Small intestine (tissue), 7 donors: ENCODE data around the gene EGLN1. TPM values are rescaled to one million over a fixed set of nuclear protein-coding genes. Genes with fewer than 3 reads are reported as not detected.

ENCODE experiments used
- DNase-seq, 2 donors: peaks; one replicate each; pipeline versions ENCODE4 v3.0.0 to v3.0.0-alpha.2; 2013
- FAIRE-seq: peaks from 2 replicates; lab custom pipeline; 2012; peaks lifted over from hg19 to GRCh38; lab: Jason Lieb, UNC
- H3K27ac ChIP-seq, 3 donors: one replicate each; pipeline ENCODE4 v1.5.1; 2013; ENCODE audit warnings: low read length in 2 of 3, mild to moderate bottlenecking in 2 of 3, control low read depth in 1 of 3, inconsistent platforms in 1 of 3, low read depth in 1 of 3, moderate library complexity in 1 of 3
- H3K27me3 ChIP-seq, 3 donors: one replicate each; pipeline ENCODE4 v1.6.1; 2013; ENCODE audit warnings: low read length in 3 of 3, inconsistent platforms in 1 of 3; ENCODE audit not compliant: control insufficient read depth in 3 of 3, insufficient read depth in 3 of 3
- H3K36me3 ChIP-seq, 3 donors: one replicate each; pipeline ENCODE4 v1.6.1; 2013; ENCODE audit warnings: low read length in 3 of 3, inconsistent platforms in 1 of 3, low read depth in 1 of 3, mild to moderate bottlenecking in 1 of 3, moderate library complexity in 1 of 3; ENCODE audit not compliant: control insufficient read depth in 3 of 3, insufficient read depth in 2 of 3
- H3K4me1 ChIP-seq, 3 donors: one replicate each; pipeline ENCODE4 v1.6.1; 2013; ENCODE audit warnings: low read length in 2 of 3, inconsistent platforms in 1 of 3, low read depth in 1 of 3, mild to moderate bottlenecking in 1 of 3, moderate library complexity in 1 of 3; ENCODE audit not compliant: control insufficient read depth in 3 of 3, insufficient read depth in 2 of 3
- H3K4me3 ChIP-seq, 3 donors: one replicate each; pipeline ENCODE4 v1.5.1; 2013; ENCODE audit warnings: low read length in 3 of 3, control low read depth in 1 of 3, inconsistent platforms in 1 of 3, low read depth in 1 of 3, mild to moderate bottlenecking in 1 of 3, moderate library complexity in 1 of 3
- H3K9me3 ChIP-seq, 2 donors: one replicate each; pipeline ENCODE4 v1.6.1; 2013; ENCODE audit warnings: low read depth in 1 of 2, low read length in 1 of 2; ENCODE audit not compliant: control insufficient read depth in 2 of 2, insufficient read depth in 1 of 2
- WGBS, 3 donors: extraction: QIAGEN DNeasy Blood & Tissue Kit; methylation state at CpG; one replicate each; pipeline ENCODE4 v1.1.7; 2013; 5-methylcytosine and 5-hydroxymethylcytosine counted together
- polyA plus RNA-seq, 4 donors: library from polyadenylated mRNA; stranded (reverse) in 3 of 4; unstranded in 1 of 4; fragments of 200-250 nt in 3 of 4; fragments of 120-200 nt in 1 of 4; gene quantifications; one replicate each; pipeline versions ENCODE4 v1.2.1 to v1.2.3, GENCODE V29; 2013
- donor health status: healthy with polysubstance abuse.
- donor health status: control.
- donor health status: control.
- donor health status: Bipolar disorder and iron deficiency.
- donor health status: healthy.

EGLN1 gene
- polyA plus RNA-seq, 4 donors: 15.1 to 27.8 (median 22.2) TPM

DNA sequence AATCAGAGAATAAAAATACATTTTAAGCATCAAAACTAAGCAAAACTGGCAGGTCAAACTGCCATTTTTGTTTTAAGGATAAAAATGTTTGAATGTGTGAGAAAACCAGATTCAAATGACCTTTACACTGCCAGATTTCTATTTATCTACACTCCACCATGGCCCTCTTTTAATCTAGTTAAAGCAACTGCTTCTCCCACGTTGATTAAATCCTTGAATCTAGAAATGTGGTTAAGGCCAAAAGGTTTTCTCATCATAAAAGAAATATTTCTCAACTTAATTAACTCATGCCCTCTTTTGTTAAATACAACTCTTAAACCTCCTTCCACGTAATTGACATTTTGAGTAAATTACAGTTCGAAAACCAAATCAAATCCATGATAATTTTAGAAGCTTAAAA is 15.0 kb downstream of the EGLN1 start:
- DNase-seq (no peak), FAIRE-seq (no peak)
- Histone ChIP-seq H3K9me3 (no peaks in the 10 kb centered on the region), H3K4me3 (no peak overlapping the region), H3K27me3 (no peaks in the 10 kb centered on the region), H3K27ac (peak overlapping the region in 1 of 3 donors; percentile 69), H3K36me3 (peaks cover 0 to 3% (median 0%) of the 10 kb centered on the region in 3 donors), H3K4me1 (peaks cover 15 to 32% (median 16%) of the 10 kb centered on the region in 3 donors)
- 61 to 71% (median 62%) methylated on average over 3 of the region's 3 CpGs for WGBS, 3 donors

DNA sequence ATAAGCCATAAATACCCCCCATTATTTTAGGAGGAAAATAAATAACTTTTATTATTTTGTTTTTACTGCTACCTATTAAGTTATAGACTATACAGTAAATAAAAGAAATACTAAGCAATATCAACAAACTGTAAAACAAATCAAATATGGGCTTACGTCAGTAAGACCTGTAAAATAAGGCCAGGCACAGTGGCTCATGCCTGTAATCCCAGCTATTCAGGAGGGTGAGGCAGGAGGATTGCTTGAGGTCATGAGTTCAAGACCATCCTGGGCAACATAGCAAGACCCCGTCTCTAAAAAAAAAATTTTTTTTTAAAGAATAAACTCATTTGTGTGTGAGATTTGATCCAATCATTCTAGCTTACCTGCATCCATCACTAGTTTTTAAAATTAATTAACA is 17.8 kb downstream of the EGLN1 start:
- Histone ChIP-seq H3K4me3 (no peak overlapping the region), H3K27ac (no peak overlapping the region), H3K27me3 (no peaks in the 10 kb centered on the region), H3K9me3 (no peaks in the 10 kb centered on the region), H3K36me3 (peaks cover 0 to 3% (median 0%) of the 10 kb centered on the region in 3 donors), H3K4me1 (peaks cover 11 to 31% (median 15%) of the 10 kb centered on the region in 3 donors)
- WGBS, 3 donors: 91 to 97% (median 93%) methylated on average over 2 of the region's 2 CpGs
- FAIRE-seq: no peak
- DNase-seq: no peak

DNA sequence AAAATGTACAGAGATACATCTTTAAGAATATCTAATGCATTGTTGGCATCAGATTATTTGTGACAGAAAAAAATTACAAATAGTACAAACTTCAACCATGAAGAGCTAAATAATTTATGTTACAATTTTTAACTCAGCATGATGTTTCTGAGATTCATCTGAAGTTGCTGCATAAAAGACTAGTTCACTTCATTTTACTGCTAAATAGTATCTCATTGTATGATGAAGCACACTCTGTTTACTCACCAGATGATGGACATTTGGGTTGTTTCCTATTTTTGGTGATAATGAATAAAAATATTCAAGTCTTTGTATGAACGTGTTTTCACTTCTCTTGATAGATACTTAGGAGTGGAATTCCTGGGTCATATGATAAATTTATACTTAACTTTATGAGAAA is 20.6 kb downstream of the EGLN1 start:
- Histone ChIP-seq H3K36me3 (peaks cover 0 to 3% (median 0%) of the 10 kb centered on the region in 3 donors), H3K4me3 (no peak overlapping the region), H3K4me1 (peaks cover 4 to 14% (median 8%) of the 10 kb centered on the region in 3 donors), H3K27me3 (no peaks in the 10 kb centered on the region), H3K9me3 (no peaks in the 10 kb centered on the region), H3K27ac (no peak overlapping the region)
- no peak for FAIRE-seq
- 4 to 45% (median 41%) methylated on average over 1 of the region's 1 CpG for WGBS, 3 donors
- DNase-seq: no peak

DNA sequence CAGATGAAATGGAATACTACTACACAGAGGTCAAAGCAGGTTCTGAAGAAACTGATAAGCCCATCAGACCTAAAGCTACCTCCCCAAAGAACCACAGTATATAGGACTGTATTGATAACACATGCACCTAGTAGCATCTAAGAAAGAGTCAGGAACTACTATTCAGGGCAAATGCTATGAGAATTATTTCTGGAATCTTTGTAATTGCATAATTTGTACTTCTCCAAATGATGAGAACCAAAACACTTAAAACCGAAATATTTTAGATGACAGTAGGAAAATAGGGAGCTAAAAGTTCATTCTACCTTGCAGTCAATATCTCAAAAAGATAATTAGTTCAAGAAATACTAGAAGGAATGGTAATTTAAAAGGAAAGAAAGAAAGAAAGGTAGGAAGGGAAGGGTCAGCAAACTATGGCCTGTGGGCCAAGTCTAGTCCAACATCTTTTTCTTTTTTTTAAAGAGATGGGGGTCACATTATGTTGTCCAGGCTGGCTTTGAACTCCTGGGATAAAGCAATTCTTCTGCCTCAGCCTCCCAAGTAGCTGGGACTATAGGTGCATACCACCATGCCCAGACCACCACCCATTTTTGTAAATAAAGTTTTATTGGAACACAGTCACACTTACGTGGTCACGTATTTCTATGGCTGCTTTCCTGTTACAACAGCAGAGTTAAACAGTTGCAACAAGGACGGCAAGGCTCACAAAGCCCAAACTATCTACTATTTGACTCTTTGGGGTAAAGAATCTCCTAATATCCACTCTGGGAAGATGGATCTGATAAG is 24.0 kb downstream of the EGLN1 start:
- 65 to 84% (median 72%) methylated on average over 4 of the region's 4 CpGs for WGBS, 3 donors
- no peak overlapping the region for H3K4me3 ChIP-seq
- FAIRE-seq (no peak), DNase-seq (no peak)
- no peak overlapping the region for H3K27ac ChIP-seq
- H3K4me1 ChIP-seq: peaks cover 2 to 29% (median 20%) of the 10 kb centered on the region in 3 donors
- H3K36me3 ChIP-seq: peaks cover 0 to 3% (median 0%) of the 10 kb centered on the region in 3 donors
- H3K27me3 ChIP-seq: no peaks in the 10 kb centered on the region
- H3K9me3 ChIP-seq: no peaks in the 10 kb centered on the region

DNA sequence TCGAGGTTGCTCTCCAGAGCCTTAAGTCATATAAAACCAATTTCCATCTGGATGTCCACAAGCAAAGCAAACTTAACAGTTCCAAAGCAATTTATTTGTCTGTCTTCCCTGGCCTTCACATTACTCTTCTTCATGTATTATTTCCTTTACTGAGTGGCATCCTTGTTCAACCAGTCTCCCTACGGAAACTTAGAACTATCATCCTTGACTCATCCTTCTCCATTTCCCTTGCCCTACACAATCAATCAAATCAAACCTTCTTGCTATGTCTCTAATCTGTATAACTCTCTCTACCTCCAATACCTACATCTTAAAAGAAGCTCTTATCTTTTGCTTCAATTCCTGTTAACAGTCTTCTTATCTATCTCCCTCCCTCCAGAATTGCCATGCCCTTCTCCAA is 25.4 kb downstream of the EGLN1 start:
- 93 to 98% (median 94%) methylated on average over 2 of the region's 2 CpGs for WGBS, 3 donors
- no peaks in the 10 kb centered on the region for H3K27me3 ChIP-seq
- H3K9me3 ChIP-seq: no peaks in the 10 kb centered on the region
- DNase-seq (no peak), FAIRE-seq (no peak)
- H3K4me1 ChIP-seq: peaks cover 2 to 34% (median 20%) of the 10 kb centered on the region in 3 donors
- H3K36me3 ChIP-seq: no peaks in the 10 kb centered on the region
- H3K27ac ChIP-seq: no peak overlapping the region
- no peak overlapping the region for H3K4me3 ChIP-seq

DNA sequence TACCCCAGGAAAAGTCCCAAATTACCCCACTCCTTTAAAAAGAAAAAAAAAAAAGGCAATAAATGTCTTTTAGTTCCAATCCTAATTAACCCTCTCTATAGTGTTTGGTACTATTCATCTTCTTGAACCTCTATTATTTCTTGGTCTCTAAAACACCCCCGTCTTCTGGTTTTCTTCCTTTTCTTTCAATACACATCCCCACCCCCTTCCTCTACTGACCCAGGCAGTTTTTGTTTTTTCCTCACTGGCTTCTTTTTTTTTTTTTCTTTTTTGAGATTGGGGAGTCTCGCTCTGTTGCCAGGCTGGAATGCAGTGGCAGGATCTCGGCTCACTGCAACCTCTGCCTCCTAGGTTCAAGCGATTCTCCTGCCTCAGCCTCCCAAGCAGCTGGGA is 26.1 kb downstream of the EGLN1 start:
- FAIRE-seq (no peak), DNase-seq (no peak)
- Histone ChIP-seq H3K27ac (peak overlapping the region in 1 of 3 donors; percentile 68), H3K27me3 (no peaks in the 10 kb centered on the region), H3K4me1 (peaks cover 2 to 34% (median 20%) of the 10 kb centered on the region in 3 donors), H3K36me3 (no peaks in the 10 kb centered on the region), H3K9me3 (no peaks in the 10 kb centered on the region), H3K4me3 (no peak overlapping the region)
- 91 to 98% (median 94%) methylated on average over 4 of the region's 4 CpGs for WGBS, 3 donors

DNA sequence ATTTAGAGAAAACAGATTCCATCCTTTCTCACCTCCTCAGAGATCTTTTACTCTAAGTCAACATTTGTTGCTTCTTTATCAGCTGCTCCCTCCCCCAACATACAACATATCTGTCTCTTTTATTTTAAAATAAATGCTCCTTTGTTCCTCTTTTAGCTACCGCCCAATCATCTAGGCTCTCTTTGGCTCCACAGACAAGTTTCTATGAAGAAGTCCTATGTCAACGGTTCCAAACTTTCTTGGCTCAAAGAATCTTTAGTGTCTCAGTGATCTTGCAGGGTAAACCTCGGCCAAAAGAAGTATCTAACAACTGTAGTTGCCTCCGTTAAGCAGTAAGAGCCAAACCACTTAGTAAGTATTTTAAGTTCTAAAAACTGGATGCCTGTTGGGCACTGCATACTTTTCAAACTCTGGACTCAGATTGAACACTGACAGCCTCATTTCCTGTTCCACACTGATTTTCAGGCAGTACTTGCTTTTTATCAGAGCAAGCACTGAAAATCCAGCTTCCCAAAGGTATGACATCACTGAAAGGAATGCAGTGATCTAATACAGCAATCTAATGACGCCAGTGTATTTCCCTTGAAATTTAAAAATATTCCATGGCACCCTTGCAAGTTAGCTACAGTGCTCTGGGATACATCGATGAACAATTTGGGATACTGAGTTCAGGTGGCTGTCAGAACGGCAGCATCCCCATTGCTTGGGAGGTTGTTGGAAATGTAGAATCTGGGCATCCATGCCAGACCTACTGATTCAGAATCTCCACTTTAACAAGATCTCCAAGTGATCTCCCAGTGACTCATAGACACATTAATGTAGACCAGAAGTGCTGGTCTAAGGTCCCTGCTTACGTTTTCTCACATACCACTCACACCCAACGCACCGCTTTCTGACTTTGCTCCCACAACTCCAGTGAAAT is 26.8 kb downstream of the EGLN1 start:
- FAIRE-seq (no peak), DNase-seq (peak; percentile 60 to 69)
- Histone ChIP-seq H3K4me3 (no peak overlapping the region), H3K9me3 (no peaks in the 10 kb centered on the region), H3K36me3 (no peaks in the 10 kb centered on the region), H3K27ac (peak overlapping the region; percentile 57 to 69 (median 68)), H3K27me3 (no peaks in the 10 kb centered on the region), H3K4me1 (peaks cover 2 to 34% (median 20%) of the 10 kb centered on the region in 3 donors)
- WGBS, 3 donors: 42 to 48% (median 43%) methylated on average over 10 of the region's 10 CpGs

DNA sequence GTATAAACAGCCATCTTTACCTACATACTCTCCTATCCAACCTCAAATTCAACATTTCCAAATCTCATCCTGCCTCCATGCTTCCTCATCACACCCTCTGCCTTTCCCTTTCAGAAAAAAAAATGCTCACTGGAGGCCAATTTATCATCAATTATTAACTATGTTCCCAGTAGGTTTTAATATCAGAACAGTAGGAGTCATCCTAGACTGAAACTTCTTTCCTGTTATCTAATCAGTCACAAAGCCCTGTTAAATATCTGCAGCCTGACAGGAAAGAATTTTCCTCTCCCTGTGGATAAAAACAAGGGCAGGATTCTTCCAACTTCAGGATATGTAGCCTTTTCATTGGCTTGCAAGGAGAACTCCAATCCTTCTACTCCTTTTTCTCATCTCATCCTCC is 28.4 kb downstream of the EGLN1 start:
- FAIRE-seq: no peak

More for the DNA sequence above, 28.4 kb downstream of the EGLN1 start:
- DNase-seq: peak; percentile 44 to 79
- Histone ChIP-seq H3K27ac (peak overlapping the region in 2 of 3 donors; percentile 51 to 60), H3K36me3 (peaks cover 0 to 2% (median 0%) of the 10 kb centered on the region in 3 donors), H3K4me1 (peaks cover 2 to 34% (median 20%) of the 10 kb centered on the region in 3 donors), H3K4me3 (no peak overlapping the region), H3K27me3 (no peaks in the 10 kb centered on the region), H3K9me3 (no peaks in the 10 kb centered on the region)
